Astrocyte (in vitro differentiated cells and primary cell): ENCODE results near the gene TRAF7. TPM values are rescaled to one million over a fixed set of nuclear protein-coding genes. Genes with fewer than 3 reads are reported as not detected.

Experiments used
- DNase-seq: peaks from one replicate; pipeline ENCODE4 v3.0.0-alpha.2; 2010; ENCODE audit warnings: low read depth
- FAIRE-seq: peaks from 2 replicates; lab custom pipeline; 2011; peaks lifted over from hg19 to GRCh38; lab: Jason Lieb, UNC
- H2AFZ ChIP-seq: 2 replicates; pipeline ENCODE4 v1.6.0; 2012; ENCODE audit warnings: low read depth, low read length, inconsistent platforms
- H3K27ac ChIP-seq: 2 replicates; pipeline ENCODE4 v1.5.1; 2011; ENCODE audit warnings: low read depth, low read length, inconsistent platforms
- H3K27me3 ChIP-seq: 2 replicates; pipeline ENCODE4 v1.6.0; 2011; ENCODE audit warnings: low read length, inconsistent platforms; ENCODE audit not compliant: insufficient read depth
- H3K36me3 ChIP-seq: 2 replicates; pipeline ENCODE4 v1.5.1; 2011; ENCODE audit warnings: low read length, inconsistent platforms; ENCODE audit not compliant: insufficient read depth
- H3K4me1 ChIP-seq: 2 replicates; pipeline ENCODE4 v1.5.1; 2011; ENCODE audit warnings: low read length, inconsistent platforms; ENCODE audit not compliant: insufficient read depth
- H3K4me2 ChIP-seq: 2 replicates; pipeline ENCODE4 v1.6.0; 2012; ENCODE audit warnings: low read length, inconsistent platforms
- H3K4me3 ChIP-seq: 2 replicates; pipeline ENCODE4 v1.5.1; 2011; ENCODE audit warnings: low read depth, mild to moderate bottlenecking, low read length, inconsistent platforms; ENCODE audit not compliant: insufficient read depth
- H3K79me2 ChIP-seq: 2 replicates; pipeline ENCODE4 v1.6.0; 2012; ENCODE audit warnings: mild to moderate bottlenecking, low read length, inconsistent platforms; ENCODE audit not compliant: insufficient read depth
- H3K9ac ChIP-seq: 2 replicates; pipeline ENCODE4 v1.6.0; 2012; ENCODE audit warnings: mild to moderate bottlenecking, low read length, inconsistent platforms
- H3K9me3 ChIP-seq: 2 replicates; pipeline ENCODE4 v1.5.1; 2012; ENCODE audit warnings: low read depth, mild to moderate bottlenecking, low read length, inconsistent platforms; ENCODE audit not compliant: insufficient read depth
- H4K20me1 ChIP-seq: 2 replicates; pipeline ENCODE4 v1.6.0; 2012; ENCODE audit warnings: low read length, inconsistent platforms; ENCODE audit not compliant: insufficient read depth
- H3K27ac Mint-ChIP-seq: one replicate; pipeline ENCODE4 v1.8.0; 2021; ENCODE audit warnings: mild to moderate bottlenecking, mixed read lengths; ENCODE audit not compliant: unreplicated experiment
- H3K27me3 Mint-ChIP-seq: one replicate; pipeline ENCODE4 v1.8.0; 2021; ENCODE audit warnings: low read depth, mixed read lengths; ENCODE audit not compliant: unreplicated experiment
- H3K36me3 Mint-ChIP-seq: one replicate; pipeline ENCODE4 v1.8.0; 2021; ENCODE audit warnings: low read depth, mixed read lengths; ENCODE audit not compliant: unreplicated experiment
- H3K4me1 Mint-ChIP-seq: one replicate; pipeline ENCODE4 v1.8.0; 2021; ENCODE audit warnings: low read depth, mixed read lengths; ENCODE audit not compliant: unreplicated experiment
- H3K4me3 Mint-ChIP-seq: one replicate; pipeline ENCODE4 v1.8.0; 2021; ENCODE audit warnings: mild to moderate bottlenecking, moderate library complexity, mixed read lengths; ENCODE audit not compliant: unreplicated experiment
- H3K9me3 Mint-ChIP-seq: one replicate; pipeline ENCODE4 v1.8.0; 2021; ENCODE audit warnings: mild to moderate bottlenecking, mixed read lengths; ENCODE audit not compliant: unreplicated experiment
- CTCF ChIP-seq: IDR thresholded peaks from 2 replicates; pipeline ENCODE4 v1.5.1; 2011; ENCODE audit warnings: low read depth, mild to moderate bottlenecking, inconsistent platforms, low read length, moderate library complexity; ENCODE audit not compliant: insufficient read depth
- EZH2 ChIP-seq: IDR thresholded peaks from 2 replicates; pipeline ENCODE4 v1.6.1; 2012; ENCODE audit warnings: mild to moderate bottlenecking, low read length, inconsistent platforms; ENCODE audit not compliant: insufficient read depth
- total RNA-seq: library from RNA; stranded (reverse); gene quantifications from 2 replicates; pipeline ENCODE4 v1.2.1, GENCODE V29; 2021

The TRAF7 gene
- total RNA-seq, 1 donor from 2014 or later = 92.1 TPM

GRCh38 chr16:2205967-2206313, 50.4 kb downstream of the TRAF7 start:
- DNase-seq (no peak), FAIRE-seq (no peak)
- Mint-ChIP-seq H3K4me3 (peak overlapping the region; percentile 81), H3K36me3 (peaks cover 4% of the 10 kb centered on the region), H3K4me1 (peaks cover 4% of the 10 kb centered on the region), H3K27me3 (peaks cover 9% of the 10 kb centered on the region), H3K9me3 (peaks cover 7% of the 10 kb centered on the region), H3K27ac (peak overlapping the region; percentile 4)
- no peaks in the 10 kb centered on the region for H3K36me3 ChIP-seq
- peaks cover 18% of the 10 kb centered on the region for H3K79me2 ChIP-seq
- peak overlapping the region; percentile 96 for H3K9ac ChIP-seq
- H3K9me3 ChIP-seq = no peaks in the 10 kb centered on the region
- peak overlapping the region; percentile 81 for H3K4me3 ChIP-seq
- H3K27me3 ChIP-seq = no peaks in the 10 kb centered on the region
- TF ChIP-seq CTCF = no peak
- TF ChIP-seq EZH2 = no peak
- peak overlapping the region; percentile 95 for H3K27ac ChIP-seq
- peaks cover 11% of the 10 kb centered on the region for H3K4me1 ChIP-seq
- peak overlapping the region; percentile 100 for H3K4me2 ChIP-seq
- H4K20me1 ChIP-seq = peaks cover 8% of the 10 kb centered on the region
- peak overlapping the region; percentile 96 for H2AFZ ChIP-seq

- Mint-ChIP-seq H3K27ac (peak overlapping the region; percentile 4), H3K36me3 (peaks cover 4% of the 10 kb centered on the region), H3K4me3 (peak overlapping the region; percentile 81), H3K9me3 (peaks cover 7% of the 10 kb centered on the region), H3K4me1 (peaks cover 4% of the 10 kb centered on the region), H3K27me3 (peaks cover 9% of the 10 kb centered on the region)
- H3K36me3 ChIP-seq = no peaks in the 10 kb centered on the region
- TF ChIP-seq CTCF = no peak
- no peak for TF ChIP-seq EZH2
- H3K79me2 ChIP-seq = peaks cover 18% of the 10 kb centered on the region
- no peaks in the 10 kb centered on the region for H3K27me3 ChIP-seq
- peaks cover 11% of the 10 kb centered on the region for H3K4me1 ChIP-seq
- H3K9ac ChIP-seq = peak overlapping the region; percentile 96
- H3K4me3 ChIP-seq = peak overlapping the region; percentile 81
- H3K9me3 ChIP-seq = no peaks in the 10 kb centered on the region
- H2AFZ ChIP-seq = no peak overlapping the region
- no peak overlapping the region for H3K27ac ChIP-seq
- peak overlapping the region; percentile 100 for H3K4me2 ChIP-seq
- FAIRE-seq = no peak
- H4K20me1 ChIP-seq = peaks cover 11% of the 10 kb centered on the region
- no peak for DNase-seq
Measured at GRCh38 chr16:2206420-2206779, 50.8 kb downstream of the TRAF7 start.

- Histone ChIP-seq H4K20me1 (peaks cover 11% of the 10 kb centered on the region), H2AFZ (no peak overlapping the region), H3K27ac (no peak overlapping the region), H3K27me3 (no peaks in the 10 kb centered on the region), H3K4me3 (no peak overlapping the region), H3K36me3 (no peaks in the 10 kb centered on the region), H3K4me1 (peaks cover 11% of the 10 kb centered on the region), H3K79me2 (peaks cover 22% of the 10 kb centered on the region), H3K4me2 (peak overlapping the region; percentile 100), H3K9ac (no peak overlapping the region), H3K9me3 (no peaks in the 10 kb centered on the region)
- Mint-ChIP-seq H3K4me1 (peaks cover 4% of the 10 kb centered on the region), H3K9me3 (peaks cover 4% of the 10 kb centered on the region), H3K36me3 (peaks cover 4% of the 10 kb centered on the region), H3K27me3 (peaks cover 7% of the 10 kb centered on the region), H3K4me3 (peak overlapping the region; percentile 81), H3K27ac (no peak overlapping the region)
- no peak for DNase-seq
- FAIRE-seq = no peak
- TF ChIP-seq CTCF (no peak), EZH2 (no peak)
Measured at GRCh38 chr16:2206780-2207433, 51.3 kb downstream of the TRAF7 start.
